HG03039 (cell line): ENCODE data around the gene ITPA.

ENCODE experiments used
- ATAC-seq: cut with Tn5 transposase; IDR thresholded peaks from one replicate; pipeline ENCODE4 v1.9.1; 2021; ENCODE audit warnings: mild to moderate bottlenecking, moderate library complexity; ENCODE audit not compliant: unreplicated experiment

Gene ITPA

DNA sequence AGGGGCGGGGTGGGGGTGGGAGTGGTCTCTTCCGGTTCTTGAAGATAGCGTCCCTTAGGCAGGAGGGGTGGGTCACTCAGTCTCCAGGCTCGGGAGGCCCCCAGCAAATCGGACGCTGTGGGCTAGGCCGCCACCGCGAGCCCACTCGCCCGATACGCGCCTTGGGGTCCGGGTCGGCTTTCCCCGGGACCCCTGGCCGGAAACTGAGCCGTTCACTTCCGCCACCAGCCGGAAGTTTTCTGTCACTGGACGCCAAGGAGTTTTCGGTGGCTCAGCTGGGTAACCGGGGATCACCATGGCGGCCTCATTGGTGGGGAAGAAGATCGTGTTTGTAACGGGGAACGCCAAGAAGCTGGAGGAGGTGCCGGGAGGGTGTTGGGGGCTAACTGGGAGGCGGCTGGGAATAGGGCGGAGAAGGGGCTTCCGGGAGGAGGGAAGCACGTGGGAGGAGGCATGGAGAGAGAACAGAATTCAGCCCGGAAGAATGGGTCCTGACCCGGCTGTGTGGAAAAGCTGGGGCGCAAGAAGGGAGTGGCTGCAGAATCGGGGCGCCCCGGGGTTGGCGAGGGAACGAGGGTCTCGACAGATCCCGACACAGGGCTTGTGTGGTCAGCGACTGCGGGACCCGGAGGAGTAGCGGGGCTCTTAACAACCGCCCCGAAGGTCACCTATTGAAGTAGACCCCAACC lies at the start of gene ITPA:
Gene ITPA (plus strand): TSS at position 242 of the 689 bp plus-strand sequence. CDS start 54 bp downstream, at position 296.
- ATAC-seq = no peak

DNA sequence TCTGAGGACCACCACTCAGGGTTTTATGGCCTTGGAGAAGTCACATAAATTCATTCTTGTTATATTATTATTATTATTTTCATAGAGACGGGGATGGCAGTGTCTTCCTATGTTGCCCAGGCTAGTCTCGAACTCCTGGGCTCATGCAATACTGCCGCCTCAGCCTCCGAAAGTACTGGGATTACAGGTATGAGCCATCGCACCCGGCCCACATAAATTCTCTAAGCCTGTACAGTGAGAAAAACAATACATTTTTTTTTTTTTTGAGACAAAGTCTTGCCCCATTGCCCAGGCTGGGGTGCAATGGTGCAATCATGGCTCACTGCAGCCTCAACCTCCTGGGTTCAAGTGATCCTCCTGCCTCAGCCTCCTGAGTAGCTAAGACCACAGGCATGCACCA lies 48.9 kb upstream of the ITPA start:
- ATAC-seq = no peak

DNA sequence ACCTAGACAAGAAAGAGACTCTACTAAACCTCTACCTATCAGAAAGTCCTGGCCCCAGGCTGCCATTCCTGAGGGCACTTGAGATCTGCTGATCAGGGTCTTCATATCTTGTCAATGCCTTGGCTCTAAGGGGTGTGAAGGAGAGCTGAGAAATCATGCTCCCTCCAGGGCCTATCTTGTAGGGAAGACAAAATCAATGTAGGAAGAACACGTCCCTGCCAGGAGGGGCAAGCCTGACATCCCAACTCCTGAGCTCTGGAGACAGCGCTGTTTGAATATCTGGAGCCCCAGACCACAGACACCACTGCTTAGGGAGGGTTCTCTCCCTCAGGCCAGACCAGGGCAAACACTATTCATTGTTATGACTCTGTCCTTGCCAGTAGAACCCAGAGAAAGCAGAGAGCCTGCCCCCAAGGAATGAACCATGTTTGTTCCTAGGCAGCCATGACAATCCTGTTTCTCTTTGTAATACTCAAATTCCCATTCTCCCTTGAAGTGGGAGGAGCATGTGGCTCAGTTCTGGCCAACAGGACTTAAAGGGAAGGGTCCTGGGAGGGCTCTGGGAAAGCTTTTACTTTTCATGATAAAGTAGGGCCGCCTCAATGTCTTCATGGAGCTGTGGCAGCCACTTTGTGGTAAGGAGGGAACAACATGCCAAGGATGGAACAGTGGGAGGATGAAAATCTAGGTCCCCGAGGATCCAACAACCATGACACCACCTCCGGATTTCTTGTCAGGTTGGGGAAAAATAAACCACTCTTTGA lies 47.8 kb upstream of the ITPA start:
- no peak for ATAC-seq

DNA sequence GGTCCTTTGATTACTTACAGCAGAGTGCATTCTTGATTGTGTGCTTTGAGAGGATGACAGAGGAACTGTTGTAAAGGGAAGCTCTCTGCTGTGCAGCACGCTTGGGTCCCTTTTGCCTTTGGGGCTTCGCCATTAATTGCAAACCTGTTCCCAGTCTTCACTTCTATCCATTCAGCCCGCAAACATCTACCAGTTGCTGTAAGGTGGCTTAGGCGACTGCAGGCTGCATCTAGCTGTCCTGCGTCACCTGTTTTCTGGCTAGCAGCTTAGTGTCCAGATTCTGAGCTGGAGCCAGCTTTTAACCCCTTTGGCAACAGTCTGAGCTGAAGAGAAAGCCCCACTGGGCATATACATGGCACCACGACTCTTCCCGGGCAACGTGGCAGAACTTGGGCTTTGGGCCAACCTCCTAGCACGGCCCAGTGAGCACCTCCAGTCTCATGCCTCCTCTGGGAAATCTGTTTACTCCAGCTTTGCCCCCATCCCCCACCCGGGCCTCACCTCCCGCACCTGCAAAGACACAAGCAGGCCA lies 47.2 kb upstream of the ITPA start:
- ATAC-seq = no peak

DNA sequence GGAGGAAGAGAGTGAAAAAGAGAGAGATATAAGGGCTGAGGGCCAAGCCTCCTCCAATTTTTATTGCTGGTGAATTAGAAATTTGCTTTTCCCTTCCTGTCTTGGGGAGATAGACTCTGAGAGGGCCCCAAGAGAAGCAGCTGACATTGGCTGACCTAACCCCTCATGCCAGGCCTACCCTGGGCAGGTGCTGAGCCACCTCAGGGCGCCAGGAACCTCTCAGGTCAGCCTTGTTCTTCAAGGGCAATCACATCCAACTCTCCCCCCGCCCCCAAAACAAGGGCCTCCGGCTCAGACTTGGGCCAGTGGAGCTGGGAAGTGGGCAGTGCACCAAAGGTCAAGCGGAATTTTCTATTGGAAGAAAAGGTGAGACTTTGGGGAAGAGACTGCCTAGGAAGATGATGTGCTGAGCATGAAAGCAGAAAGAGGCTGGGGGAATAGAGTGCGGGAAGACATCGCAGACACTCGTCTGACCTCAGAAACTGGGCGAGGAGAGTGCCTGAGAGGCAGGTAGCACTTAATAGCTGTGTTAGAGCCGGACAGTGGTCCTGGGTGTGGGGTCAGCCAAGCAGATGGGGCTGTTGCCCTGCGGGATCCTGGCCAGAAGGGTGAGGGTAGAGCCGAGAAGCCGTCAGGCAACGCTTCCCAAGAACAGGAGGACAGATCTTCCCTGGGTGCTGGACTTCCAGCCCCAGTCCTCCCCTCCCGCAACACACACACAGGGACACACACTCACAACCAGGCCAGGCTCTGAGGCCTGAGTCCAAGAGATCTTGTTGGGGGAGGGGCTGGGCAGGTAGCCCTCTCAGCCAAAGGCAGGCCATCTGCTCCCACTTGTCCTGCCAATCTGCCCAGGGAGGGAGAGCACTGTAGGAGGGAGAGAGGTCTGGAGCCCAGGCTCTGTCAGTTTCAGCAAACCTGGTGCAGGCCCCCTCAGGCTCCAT lies 45.9 kb upstream of the ITPA start:
- ATAC-seq = no peak

DNA sequence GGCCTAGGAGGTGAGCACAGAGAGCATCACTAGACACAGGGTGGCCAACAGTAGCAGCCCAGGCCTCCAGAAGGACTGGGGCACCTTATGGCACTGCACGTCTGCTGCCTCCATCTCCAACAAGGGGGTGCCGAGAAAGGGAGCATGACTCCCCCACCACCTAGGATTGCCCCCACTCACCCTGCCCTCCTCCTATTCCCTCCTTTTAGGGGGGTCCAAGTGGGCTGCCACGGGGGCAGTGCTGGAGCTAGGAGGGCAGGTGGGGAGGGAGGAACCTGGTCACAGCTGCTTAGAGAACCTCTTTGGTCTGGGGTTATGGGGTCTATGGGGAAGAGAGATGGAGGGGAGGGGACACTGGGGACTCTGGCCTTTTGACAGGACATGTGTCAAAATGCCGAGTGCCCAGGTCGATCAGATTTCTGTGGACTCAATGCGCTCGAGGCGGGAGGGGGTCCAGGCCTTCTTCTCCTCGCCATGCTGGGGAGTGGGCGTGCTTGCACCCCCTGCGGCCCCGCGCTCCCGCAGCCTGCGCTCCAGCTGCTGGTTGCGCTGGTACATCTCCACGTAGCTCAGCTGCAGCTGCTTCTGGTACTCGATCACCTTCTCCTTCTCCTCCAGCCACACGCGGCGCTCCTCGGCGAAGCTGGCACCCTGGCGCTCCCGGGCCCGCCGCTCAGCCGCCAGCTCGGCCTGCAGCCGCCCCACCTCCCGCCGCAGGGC lies 45.1 kb upstream of the ITPA start:
- ATAC-seq = no peak

DNA sequence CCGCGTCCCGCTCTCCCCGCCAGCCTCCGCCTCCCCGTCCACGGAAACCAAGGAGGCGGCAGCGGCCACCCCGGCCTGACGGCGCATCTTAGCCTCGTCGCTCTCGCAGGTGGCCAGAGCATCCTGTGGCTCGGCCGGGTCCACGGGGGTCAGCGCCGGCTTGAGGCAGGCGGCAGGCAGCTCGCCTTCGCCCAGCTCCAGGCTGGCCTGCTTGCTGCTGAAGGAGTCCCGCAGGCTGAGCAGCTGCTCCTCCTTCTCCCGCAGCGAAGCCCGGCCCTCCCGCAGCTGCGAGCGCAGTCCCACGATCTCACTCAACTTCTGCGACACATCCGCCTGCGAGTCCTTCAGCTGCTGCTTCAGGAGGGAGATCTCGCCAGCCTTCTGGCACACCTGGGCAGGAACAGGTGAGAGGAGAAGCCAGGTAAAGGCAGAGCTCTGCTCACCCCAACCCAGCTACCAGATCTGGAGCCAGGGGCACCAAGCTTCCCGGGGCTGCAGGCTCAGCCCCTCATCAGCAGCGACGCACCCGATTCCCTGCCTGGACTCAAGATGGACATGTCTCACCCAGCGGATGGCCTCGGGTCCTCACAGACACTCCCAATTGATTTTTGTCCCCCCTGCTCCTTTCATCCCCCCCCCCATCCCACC lies 44.4 kb upstream of the ITPA start:
- ATAC-seq = no peak

DNA sequence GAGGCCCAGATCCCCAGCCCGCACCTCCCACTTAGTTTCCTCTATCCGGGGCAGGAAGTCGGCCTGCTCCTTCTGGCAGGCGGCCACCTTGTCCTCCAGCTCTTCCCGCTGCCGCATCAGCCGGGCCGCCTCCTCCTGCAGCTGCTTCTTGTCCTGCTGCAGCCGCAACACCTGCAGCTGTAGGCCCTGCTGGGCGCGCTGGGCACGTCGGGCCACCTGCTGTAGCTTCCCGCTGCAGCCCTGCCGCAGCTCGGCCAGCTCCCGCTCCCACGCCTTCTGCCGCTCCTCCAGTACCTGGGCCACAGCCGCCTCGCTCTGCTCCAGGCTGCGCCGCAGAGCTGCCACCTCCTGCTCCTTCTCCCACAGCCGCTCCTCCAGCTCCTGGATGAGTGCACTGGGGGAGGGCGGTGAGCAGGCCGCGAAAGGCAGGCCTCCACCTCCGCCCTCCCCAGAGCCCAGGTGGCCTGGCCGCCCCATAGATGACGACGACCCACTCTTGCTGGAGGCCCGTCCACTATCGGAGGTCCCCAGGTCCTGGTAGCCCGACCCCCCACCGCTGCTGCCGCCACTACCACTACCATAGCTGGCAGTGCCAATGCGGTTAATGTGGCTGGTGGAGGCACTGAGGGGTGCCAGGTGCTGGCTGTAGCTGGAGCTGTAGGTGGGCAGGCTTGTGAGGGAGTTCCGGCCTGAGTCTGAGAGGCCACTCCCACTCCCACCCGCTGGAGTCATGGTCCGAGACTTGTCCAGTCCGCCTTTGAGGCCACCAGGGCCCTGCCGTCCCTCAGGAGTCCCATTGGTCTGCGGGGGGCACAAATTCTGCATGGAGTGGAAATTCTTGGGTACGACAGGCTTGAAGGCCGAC lies 43.6 kb upstream of the ITPA start:
- no peak for ATAC-seq

DNA sequence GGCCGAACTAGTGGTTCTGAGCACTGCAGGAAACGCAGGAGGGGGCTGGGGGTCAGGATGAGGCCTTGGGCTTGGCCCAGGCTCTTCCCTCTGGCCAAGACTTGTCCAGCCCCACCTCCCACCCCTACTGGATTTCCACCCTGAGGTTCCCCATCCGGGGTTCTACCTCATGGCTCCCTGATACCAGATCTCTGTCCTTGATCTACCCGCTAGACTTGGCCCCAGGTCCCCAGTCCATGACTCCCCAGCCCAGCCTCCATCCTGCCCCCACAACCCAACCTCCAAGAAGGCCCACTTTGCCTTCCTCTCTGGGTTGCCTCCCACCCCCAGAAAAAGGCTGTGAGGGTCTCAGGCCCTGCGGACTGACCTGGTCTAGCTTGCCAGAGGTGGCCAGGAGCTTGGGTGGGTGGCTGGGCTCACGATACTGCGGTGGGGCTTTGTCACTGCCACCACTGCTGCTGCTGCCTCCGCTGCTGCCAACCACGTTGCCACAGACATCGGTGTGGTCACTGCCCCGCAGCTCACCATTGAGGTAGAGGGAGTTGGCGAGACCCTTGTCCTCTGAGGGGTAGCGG lies 42.9 kb upstream of the ITPA start:
- no peak for ATAC-seq

DNA sequence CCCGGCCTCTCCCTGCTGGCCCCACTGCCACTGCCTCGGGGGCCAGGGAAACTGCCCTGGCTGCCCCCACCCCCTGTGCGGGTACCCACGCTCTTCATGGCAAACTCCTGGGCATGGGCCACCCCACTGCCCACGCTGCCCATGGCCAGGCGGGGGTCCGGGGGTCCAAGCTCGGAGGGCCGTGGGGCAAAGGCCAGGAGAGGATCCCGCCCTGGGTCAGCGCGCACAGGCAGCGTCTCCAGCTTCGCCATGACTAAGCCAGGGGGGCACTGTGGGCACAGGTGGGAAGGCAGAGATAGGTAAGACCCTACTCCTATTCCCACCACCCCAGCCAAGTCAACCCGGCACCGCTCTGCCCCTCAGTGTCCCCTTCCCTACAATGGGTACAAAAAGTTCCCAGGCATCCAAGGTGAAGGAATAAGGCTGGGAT lies 42.4 kb upstream of the ITPA start:
- ATAC-seq = no peak

DNA sequence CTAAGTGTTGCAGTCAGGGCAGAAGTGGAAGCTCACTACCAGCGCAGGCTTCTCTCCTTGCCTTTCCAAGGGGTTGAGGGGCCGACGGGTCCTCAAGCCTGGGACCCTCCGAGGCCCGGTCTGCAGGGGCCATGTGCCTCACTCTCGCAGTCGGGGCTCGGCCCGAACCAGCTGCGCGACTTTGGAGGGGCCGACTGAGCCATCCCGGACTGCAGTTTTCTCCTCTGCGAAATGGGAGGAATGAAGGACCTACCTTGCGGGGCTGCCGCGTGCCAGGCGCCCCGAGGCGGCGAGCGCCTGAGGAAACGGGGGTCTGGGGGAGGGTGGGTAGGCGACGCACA lies 41.6 kb upstream of the ITPA start:
- no peak for ATAC-seq

DNA sequence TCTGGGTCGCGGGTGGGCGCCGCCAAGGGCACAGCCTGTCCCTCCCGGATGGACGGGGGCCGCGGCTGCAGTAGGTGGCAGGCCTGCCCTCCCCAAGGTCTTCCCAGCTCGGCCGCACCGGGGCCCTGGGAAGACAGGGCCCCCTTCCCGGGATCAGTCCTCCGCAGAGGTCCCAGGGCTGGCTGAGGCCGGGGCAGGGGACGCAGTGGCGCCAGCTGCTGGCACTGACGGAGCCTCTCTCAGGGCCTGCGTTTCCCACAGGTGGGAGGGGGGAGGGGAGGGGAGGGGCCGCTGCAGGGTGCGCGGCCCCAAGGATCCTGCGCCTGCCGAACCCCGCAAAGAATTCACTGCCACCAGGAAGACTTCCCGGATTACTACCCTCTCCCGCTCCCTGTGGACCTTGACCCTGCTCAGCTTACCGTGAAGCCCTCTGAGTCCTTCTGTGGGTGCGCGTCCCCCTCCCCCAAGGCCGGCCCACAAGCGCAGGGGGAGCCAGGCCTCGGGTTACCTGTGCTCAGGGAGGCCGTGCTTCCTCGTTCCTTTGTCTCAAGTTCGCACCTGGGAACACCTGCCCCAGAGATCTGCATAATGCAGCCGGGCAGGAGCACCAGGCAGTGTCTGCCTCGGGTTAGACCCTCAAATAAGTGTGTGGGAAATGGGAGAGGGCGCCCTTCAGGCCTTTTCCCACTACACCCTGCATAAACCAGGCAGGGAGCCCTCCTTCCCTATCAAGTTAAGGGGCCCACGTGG lies 41.0 kb upstream of the ITPA start:
- no peak for ATAC-seq

DNA sequence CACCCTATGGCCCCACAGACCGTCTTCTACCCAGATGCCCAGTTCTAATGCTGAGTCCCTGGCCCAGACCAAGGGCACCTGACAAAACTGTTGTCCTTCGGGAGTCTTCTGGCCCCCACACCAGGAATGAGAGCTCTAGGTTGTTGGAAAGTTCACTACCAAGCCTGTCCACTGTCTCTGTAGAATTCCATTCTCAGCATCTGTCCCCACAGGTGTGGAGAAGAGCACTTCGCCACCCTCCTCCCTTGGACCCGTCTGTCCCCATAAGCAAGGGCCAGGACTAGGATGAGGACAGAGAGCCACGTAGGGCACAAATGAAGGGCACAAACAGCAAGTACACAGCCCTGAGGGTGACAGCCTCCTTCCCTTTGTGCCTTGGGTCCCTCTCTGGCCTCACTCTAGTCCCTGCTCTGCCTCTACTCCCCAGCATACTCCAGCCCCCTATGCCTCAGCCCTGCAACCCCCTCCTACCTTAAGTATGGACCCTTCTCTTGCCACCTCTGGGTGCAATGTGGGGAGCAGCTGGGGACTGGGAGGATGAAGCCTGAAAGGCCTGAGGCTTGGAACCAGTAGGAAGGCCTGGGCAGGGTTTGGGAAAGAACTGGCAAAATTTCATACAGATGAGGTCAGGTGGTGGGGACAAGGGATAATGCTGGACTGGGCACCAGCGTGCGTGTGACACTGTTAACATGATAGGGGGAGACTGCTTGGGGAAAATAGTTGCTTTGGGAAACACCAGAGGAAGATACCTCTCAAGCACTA lies 40.3 kb upstream of the ITPA start:
- no peak for ATAC-seq

DNA sequence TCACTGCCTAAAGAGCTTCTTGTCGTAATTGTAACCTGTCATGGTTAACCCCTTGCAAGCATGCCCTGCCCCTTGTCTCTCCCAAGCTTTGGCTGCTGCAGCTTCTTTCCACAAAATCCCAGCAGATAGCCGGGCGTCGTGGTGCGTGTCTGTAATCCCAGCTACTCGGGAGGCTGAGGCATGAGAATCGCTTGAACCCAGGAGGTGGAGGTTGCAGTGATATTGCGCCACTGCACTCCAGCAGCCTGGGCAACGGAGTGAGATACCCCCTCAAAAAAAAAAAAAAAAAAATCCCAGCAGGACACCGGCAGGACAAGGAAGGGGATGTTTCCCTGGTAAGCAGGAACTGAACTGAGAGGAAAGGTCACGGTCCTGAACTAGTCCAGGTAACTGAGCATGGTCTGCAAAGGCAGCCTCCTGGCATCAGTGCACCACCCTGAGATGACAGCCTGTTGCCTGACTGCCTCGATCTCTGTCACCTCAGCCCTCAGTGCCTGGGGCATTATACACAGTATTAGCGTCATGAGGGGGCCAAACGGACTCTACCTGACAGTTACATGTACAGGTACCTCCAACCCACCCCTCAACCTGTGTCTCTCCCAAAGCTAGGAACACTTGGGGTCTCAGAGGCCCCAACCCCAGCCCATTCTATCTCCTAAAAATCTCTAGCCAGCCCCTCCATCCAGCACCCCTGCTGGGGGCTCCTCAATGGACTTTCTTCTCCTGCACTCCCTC lies 37.7 kb upstream of the ITPA start:
- ATAC-seq = no peak

DNA sequence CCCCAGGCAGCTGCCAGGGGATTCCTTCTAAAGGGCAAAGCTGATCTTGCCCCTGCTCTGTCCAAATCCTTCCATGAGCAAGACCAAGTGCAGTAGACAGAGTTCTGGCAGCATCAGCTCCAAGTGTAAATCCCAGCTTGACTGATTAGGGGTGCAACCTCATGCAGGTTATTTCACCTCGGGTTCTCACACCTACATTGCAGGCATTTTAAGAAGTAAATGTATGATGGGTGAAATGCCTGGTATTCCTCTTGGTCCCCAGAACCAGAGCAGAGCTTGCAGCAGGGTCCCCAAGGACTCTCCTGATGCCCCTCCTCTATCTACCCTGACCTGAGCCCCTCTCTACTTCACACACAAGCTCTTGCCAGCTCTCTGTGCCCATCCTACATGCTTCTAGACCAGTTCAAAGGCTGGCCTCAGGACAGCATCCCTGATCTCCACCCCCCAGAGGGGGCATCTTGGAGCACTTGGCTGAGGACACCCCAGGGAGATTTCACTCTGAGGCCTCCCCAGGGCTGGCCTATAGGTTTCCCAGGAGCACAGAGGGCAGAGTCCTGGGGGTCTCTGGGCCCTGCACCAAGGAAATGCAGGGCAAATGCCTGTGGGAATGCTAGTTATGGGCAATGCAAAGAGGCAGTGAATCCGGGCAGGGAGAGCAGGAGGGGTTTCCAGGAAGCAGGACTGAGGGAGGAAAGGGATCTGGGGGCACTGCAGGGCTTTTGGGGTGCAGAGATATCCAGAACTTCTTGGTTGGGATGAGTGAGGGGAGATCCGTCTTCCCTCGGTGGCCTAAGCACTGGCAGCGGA lies 37.0 kb upstream of the ITPA start:
- no peak for ATAC-seq
